ENCODE measurements around the gene SLC35F1.

The SLC35F1 gene

DNA sequence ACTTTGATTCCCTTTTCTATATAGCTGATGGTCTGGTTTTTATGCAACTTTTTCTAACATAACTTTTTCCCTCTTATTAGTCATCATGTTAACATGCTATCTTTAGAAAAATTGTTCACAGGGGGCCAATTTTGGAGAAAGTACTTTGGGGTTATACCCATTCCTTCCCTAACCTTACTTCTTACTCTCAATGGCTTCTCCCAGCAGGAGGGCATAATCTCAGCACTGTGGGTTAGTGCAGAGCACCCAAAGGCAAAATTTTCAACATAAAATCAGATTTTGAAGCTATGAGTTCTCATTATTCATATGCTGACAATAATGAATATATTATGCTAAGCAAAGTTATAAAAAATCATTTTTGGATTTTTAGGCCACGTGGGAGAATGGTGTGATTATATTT lies 299.2 kb downstream of the SLC35F1 start:
- no peak for DNase-seq

DNA sequence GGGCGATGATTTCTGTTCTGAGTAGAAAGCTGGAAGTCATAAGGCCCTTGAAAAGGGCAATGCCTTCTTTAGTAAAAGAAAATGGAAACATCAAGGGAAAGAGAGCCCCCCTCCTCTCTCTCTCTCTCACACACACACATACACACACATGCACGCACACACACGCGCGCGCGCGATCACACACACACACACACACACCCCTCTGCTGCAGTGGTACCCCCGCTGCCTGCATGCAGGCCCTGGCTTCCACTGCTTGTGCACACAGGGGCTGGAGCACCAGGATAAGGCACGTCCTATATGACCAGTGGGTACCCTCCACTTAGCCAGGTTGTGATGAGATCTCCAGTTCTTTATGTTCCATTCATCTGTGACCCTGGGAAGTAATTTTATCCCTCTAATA lies 300.9 kb downstream of the SLC35F1 start:
- no peak for DNase-seq

DNA sequence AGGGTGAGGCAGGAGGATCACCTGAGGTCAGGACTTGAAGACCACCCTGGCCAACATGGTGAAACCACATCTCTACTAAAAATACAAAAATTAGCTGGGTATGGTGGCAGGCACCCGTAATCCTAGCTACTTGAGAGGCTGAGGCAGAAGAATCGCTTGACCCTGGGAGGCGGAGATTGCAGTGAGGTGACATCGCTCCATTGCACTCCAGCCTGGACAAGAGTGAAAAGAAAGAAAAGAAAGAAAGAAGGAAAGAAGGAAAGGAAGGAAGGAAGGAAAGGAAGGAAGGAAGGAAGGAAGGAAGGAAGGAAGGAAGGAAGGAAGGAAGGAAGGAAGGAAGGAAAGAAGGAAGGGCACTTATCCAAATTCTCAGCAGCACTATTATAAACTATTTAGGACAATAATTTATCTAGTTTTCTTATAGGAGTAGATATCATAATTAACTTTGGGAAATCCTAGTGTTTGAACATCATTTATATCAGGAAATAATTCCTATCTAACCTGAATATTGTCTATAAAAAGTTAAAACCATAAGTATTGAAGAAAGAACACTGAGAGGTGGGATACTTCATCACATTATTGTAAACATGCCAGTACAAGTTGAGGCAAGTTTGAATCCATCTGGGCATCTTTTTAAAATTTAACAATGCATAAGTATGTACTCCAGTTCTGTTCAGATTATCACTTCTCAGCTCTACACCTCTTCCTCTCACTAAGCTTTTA lies 305.5 kb downstream of the SLC35F1 start:
- DNase-seq = no peak

DNA sequence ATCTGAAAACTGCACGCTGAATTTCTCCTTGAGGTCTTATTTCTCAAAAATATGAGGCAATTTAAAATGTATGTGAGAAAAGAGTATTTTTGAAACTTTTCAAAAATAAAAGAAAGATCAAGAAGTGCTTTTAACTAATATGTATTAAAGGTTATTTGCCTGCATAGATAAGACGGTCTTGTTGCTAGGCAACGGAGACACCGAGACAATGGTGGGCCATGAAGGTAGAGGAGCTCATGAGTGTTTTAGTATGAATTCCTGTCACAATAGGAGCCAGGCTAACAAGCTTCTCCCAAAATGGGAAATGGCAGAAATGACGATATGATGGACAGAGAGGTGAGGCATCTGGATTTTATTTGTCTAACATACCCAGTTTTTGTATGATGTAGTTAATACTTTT lies 308.2 kb downstream of the SLC35F1 start:
- no peak for DNase-seq

DNA sequence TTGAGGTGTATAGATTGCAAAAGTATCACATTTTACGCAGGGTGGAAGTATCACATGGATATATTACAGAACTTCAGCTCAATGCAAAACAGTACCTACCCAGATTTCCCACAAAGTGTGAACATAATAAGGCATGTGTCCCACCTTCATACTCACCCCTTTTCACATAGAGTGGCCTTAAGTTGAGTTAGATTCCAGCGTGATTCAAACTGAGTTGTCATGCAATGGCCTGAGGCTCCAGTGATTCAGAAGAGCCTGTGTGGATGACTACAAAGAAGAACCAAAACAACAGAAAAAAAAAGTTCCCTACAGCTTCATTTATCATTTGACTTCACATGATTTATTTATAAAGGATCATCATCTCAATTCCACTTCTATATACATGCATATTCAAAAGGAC lies 309.7 kb downstream of the SLC35F1 start:
- DNase-seq = no peak

DNA sequence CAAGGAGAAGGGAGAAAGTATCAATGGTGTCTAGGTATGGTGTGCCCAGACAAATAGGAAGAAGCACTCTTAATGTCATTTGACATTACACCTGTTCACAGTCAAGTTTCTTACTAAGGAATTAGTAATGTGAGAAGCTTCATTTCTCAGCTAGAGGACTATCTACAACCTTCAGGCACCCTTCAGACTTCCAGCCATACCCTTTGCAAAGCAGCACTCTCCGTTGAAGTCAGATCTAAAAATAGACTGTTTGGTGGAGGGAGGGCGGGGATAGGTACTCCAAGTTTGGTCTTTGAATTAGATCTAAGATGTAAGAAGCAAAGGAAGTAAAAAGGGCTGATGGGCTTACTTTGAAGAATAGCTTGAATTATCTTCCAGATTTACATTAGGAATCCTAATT lies 311.1 kb downstream of the SLC35F1 start:
- no peak for DNase-seq

DNA sequence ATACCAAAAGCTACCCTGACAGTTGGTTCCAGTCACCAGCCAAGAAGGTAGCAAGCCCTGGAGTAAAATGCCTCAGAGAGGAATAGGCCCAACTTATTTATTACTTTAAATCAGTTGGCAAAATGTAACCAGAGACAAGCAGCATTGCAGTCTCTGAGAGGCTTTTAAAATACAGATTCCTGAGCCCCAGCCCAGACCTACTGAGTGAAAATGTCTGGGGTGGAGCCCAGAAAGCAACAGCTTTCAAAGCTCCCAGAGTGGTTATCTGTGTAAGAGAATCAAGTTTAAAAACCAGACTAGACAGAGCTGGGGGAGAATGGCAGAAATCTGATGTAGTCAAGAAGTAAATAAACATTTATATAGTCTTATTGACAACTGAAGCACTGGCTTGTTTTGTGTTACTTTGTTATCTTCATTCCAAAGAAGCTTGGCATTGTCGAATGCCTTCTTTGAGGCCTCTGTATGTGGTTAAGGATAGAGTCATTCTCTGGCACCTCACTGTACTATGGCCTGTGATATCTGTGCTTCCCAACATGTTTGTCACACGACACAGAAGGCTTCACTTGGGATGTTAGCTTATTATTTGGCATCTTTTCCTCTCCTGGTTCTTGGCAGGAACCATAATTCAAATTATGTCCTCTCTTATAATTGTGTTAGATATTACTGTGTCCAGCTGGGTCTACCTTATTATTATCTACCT lies 313.5 kb downstream of the SLC35F1 start:
- DNase-seq = no peak

DNA sequence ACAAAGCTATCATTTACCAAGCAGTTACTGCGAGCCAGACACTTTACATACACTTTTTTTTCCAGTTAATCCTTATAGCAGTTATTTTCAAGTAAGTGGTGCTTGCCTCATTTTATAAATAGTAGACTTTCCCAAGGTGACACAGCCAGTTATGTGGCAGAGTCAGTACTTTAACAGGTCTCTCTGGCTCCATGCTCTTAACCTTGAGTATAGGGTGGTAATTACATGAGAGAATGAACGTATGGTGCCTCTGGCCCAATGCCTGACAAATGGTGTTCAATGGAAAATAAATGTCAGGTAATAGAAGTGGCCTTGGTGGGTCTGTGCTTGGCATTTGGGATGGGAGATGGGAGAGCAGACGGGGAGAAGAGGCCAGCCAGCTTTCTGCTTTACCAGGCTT lies 316.3 kb downstream of the SLC35F1 start:
- no peak for DNase-seq

DNA sequence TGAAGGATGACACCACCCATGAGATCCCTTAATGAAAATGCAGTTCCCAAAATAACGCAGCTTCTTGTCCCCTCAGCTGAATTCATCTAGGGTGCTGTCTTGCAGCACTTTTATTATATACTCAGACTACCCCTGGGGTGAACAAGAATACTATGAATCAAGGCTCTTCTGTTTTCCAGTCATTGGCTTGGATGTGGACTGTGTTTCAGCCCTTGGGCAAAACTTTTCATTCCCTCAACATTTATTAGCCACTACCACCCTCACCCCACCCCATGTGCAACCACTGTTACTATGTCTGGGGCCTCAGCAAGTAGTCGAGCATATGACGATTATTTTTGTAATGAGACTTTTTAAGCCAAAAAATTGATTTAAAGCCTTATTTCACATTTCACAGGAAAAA lies 321.8 kb downstream of the SLC35F1 start:
- DNase-seq = no peak

DNA sequence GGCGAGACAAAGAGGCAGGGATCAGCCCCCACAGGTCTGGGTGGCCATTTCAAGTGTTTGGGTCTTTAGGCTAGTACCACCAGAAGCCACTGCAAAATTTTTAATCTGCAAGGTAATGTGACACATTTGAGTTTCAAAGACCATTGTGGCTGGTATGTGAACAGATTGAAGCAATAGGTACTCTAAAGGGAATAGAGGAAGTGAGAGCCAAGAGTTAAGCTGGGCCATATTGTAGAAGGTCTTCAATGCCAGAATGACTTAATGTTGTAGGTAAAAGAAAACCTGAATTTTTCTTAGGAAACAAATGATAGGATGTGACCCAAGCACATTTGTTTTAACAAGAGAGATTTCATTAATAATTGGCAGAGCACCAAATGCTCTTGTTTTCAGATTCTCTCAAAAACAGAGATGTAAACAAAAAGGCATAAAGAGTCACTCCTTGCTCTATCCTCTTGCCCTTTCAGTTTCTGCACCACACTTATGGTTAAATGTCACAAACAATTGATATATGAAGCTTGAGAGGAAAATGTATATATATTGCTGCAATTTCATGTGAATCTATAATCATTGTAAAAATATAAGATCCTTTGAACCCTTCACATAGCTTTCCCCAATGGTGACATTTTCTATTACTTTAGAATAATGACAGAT lies 333.9 kb downstream of the SLC35F1 start:
- DNase-seq = no peak

DNA sequence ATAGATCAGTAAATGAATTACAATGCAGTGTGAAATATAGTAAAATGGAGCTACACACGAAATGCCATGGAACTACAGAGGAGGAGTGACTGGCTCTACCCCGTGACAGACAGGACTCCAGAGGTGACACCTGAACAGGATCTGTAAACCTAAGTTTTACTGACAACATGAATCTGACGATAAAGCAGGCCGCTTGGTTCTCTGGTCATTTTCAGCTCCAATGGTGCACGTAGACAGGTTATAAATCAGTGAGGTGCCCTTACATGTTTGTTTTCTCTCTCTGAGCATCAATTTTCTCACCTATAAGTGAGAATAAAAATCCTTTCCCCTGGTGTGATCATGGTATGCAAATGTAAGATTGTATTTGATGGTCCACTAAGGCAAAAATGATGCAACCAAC lies 339.3 kb downstream of the SLC35F1 start:
- DNase-seq = no peak

DNA sequence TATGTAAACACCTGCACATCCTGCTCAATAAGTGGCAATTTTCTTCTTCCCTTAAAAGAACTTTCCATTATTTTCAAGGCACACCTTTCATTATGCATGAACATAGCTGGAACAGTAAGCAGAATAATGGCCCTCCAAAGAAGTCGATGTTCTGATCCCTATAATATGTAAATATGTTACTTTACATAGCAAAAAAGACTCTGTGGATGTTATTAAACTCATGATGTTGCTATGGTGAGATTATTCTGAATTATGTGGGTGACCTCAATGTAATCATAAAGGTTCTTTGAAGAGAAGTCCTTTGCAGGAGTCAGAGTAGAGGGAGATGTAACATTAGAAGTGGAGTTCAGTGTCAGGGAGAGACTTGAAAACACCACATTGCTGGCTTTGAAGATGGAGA lies 341.1 kb downstream of the SLC35F1 start:
- DNase-seq = no peak

DNA sequence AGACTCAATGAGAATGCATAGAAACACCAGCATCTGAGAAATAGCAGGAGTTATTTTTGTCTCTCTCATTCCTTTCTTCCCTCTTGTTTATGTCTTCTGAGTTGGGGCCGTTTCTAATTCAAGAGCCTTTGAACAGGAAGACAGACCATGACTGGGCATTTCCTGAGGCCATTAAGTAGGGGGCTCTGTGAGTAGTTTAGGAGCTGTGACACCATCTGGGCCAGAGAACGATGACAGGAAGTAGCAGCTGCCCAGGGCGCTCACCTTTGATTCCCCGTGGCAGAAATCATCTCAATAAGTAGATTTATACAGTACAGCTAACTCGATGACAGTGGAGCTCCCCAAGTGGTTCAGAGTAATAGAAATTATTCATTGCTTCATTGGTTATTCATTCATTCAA lies 342.6 kb downstream of the SLC35F1 start:
- no peak for DNase-seq

DNA sequence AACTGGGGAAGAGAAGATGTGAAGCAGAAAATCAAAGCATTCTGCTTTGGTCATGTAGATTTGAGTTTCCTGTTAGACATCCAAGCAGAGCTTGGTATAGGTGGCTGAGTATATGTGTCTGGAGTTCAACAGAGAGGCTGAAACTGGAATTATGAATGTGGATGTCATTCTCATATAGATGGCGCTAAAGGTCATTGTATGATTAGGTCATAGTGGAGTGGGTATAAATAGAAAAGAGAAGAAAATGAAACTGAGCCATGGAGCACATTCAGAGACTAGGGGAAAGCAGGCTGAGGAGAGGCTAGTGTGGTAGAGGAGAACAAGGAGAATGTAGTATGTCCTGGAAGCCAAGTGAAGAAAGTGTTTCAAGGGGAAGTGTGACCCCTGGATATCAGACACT lies 345.4 kb downstream of the SLC35F1 start:
- DNase-seq = no peak

DNA sequence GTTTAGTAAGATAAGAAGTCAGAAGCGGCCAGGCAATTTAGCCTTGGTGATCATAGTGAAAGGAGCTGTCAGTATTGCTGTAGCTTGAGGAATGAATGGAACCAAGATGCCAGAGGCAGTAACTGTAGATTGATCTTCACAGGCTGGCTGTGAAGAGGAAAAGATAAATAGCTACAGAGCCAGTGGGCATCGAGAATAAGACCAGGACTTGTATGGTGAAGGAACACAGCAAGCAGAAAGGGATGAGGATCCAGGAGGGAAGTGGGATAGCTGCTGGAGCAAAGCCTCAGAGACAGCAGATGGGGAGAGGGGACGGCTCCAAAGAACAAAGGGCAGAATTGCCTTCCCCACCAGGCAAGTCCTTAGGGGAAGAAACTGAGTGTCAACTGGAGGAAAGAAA lies 346.7 kb downstream of the SLC35F1 start:
- DNase-seq = no peak

DNA sequence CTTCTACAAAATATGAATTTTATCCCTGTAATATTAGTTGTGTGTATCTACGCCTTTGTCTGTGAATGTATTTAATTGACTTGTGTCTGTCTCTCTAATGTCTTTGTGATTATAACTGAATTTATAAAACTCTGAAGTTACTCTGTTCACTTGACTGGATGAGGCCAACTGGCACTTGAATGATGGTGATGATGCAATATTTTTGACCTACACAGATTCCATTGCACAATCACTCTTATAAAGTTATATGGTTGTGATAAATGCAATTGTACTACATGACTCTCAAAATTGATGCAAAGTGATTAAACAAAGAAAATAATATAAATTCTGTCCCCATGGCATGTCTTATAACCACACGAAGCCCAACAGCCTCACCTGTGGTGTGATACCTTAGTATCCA lies 353.8 kb downstream of the SLC35F1 start:
- no peak for DNase-seq

DNA sequence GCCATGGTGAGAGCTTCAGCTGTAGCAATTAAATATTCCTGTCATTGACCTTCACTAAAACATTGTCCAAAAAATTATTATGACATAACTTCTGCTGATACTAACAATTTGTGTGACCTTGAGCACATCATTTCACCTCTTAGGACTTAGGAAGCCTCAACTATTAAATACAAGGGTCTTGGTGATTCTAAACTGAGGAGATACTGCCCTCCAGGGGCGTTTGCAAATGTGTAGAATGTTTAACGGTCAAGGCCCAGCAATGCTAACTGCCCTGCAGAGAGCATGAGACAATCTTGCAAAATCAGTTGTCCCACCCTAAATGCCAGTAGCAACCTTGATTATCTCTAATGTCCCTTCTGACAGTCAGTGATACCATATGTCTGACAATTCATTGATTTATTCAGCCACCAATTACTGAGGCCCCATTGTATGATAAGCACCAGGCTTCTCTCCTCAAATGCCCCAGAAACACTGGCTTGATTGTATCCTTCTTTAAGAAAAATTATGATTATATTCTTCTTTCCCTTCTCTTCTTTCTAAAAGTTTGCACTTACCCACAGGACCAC lies 356.9 kb downstream of the SLC35F1 start:
- no peak for DNase-seq

DNA sequence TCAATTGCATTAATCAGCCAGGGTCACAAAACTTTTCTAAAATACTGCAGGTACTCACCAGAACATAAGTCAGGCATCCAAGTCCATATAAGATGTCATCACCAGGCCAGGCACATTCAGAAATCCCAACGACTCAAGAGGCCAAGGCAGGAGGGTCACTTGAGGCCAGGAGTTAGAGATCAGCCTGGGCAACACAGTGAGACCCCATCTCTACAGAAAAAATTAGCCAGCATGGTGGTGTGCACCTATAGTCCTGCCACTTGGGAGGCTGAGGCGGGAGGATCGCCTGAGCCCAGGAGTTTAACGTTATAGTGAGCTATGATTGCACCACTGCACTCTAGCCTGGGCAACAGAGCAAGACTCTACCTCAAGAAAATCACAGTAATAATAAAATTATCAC lies 362.6 kb downstream of the SLC35F1 start:
- DNase-seq = no peak

DNA sequence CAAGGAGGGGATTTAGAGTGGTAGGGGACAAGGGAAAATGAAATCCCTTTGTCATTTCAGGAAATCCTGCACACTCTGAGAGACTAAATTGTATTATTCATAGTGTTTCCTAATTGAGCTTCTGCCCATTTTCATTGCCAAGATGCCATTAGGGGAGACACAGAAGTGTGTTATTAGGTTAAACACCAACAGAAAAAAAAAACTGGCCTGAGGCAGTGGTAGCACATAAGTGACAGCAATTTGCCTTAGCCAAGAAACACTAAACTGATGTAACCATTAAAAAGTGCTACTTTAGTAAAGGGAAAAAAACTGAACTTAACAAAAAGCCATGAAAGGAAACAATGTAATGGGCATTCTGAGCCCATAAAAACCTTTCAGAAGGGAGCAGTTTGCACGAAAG lies 370.6 kb downstream of the SLC35F1 start:
- no peak for DNase-seq

DNA sequence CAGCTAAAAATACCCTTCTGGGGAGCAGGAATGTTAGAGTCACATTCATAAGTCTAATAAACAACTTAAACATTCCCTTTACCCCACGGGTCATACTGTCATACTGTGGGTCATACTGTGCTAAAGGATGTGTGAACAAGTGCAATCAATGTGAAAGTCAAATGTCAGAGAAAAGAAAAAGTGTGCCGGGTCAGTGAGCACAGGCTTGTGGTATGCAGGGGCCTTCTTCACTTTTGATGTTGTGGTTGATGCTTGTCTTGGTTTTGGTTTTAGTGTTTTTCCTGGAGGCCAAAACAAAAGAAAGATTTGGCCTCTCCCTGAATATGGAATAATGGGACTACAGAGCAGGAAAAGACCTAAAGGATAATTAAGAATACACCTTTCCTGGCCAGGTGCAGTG lies 373.1 kb downstream of the SLC35F1 start:
- no peak for DNase-seq

DNA sequence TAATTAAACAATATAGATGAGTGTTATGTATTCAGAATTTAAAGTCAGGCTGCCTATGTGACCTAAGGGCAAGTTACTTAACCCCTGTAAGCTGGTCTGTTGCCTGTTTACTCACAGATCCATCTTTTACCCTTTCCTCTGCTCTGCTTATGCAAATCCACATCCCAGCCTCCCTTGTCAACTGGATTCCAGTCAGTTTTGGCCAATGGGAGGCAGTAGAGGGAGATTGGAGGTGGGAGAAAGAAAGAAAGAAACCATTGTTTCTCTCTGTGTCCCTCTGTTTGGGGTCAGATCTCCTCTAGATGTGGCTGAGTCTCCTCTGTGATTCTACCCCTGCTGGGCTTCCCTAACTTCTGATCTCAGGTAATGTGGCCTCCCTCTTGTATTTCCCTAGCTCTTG lies 374.2 kb downstream of the SLC35F1 start:
- no peak for DNase-seq

DNA sequence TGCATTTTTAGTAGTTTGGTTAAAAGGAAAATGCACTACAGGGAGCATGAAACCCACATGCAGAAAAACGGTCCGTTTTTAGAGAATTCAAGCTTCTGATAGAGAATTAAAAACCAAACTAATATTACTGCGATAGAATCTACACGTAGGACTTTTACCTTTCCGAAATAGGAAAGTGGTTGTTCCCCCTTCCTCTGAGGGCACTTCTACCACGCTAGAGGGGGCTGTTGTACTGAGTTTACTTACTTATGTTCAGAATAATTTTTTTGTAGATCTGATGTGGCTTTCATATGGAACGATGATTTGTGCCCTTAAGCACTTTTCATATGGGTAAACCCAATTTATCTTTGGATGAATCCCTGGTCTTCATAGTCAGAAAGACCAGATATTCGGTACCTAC lies 376.7 kb downstream of the SLC35F1 start:
- DNase-seq = peak; percentile 80

DNA sequence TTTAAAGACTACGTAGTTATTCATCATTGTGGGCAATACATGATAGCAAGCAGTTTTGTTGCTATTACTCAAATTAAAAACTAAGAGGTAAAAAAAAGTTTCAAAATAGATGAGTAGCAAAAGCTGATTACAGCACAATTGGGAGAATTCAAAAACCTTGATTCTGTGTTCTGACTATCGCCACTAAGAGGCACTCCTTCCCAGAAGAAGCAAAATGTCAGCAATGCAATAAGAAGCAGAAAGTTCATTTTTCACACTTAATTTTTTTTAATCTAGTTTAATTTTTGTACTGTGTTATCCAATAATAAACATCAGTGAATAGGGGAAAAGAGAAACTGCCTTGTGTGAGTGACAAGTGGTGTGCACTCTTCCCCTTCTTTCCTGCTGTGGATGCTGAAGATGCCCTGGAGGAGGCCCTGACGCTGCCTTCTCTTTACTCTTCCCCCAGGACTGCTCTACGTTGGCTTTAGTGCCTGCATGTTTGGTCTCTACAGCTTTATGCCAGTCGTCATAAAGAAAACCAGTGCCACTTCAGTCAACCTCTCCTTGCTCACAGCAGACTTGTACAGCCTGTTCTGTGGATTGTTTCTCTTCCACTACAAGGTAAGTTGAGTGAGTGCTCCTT lies 377.8 kb downstream of the SLC35F1 start:
- DNase-seq = no peak

DNA sequence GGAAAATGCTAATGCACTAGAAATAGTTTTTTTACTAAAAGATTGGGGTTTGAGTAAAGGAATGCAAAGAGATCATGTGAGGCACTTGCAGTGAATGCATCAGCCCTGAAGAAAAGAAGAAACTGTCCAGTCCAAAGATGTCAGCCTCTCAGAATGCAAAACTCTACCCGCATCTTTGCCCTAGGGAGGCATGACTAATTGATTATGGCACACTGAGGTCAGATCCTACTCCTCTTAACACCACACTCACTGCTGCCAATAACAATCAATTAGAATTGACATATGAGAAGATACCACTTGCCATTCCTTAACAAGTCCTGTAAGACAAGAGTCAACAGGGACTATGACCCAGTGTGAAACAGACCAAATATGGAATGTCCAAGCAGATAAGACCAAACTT lies 378.7 kb downstream of the SLC35F1 start:
- no peak for DNase-seq
